HG03378 (cell line): ENCODE measurements around the gene MOAP1.
"Not testable (repeated sequence)": the region's sequence is repeated elsewhere in the genome, so short reads cannot be mapped to it uniquely, and the experiment has no call there.

Experiments
- ATAC-seq: cut with Tn5 transposase; IDR thresholded peaks from one replicate; pipeline ENCODE4 v1.9.1; 2021; ENCODE audit warnings: mild to moderate bottlenecking, moderate library complexity; ENCODE audit not compliant: unreplicated experiment

Gene MOAP1

DNA sequence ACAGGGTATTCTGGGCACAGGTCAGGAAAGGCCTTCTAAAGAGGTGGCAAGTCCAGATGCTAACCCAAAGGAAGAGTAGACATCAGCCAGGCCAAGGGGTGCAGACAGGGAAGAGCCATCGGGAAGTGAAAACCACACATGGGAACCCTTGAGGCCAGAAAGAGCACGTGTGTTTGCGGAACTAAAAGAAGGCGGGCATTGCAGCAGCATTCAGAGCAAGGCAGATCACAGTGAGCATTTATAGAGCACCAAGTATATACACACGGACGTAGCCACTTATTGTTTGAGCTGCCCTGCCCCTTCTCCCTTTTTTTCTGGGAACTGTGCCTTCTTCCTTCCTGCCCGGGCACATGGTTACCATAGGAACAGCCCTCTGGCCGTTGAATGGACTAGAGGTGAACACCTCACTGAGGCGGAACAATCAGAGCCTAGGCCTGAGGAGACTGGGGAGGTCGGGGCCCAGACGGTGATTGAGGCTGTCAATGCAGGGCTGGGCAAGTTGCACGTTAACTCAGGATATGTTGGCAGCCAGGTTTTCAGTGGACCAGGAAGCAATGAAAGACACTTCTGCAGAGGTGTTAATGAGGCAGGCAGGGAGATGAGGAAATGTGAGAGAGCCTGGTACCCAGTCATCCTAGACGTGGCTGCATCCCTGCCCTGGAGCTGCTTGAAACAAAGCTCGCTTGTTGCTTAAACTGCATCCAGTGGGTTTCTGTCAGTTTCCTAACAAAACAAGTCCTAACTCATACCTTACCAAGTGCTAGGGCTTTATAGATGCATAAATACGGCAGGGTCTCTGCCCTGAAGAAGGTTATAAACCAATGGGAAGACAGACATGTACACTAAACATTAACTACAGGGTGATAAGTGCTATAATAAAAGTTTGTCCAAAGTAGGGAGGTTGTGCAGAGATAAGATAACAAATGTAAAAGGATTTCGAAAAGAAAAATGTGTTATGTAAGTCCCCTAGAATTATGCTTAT lies 34.2 kb downstream of the MOAP1 start:
- ATAC-seq, result no peak

DNA sequence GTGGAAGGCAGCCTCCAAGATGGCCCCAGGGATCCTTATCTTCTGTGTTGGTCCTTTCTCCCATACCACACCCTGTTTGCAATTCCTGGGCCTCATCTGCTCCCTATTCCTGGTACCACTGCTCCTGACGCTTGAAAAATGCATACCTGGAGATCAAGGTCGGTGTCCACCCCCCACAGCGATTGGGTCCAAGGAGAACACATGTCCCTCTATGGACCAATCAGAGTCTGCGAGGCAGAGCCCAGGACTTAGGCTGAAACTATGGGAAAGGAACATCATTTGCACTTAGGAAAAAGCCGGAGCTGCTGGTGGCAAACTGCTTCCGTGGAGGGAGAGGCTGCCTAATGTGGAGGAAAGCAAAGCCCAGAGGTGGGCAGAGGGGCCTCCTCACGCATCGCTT lies 35.7 kb downstream of the MOAP1 start:
- ATAC-seq, result no peak

GRCh38 chr14:93146119-93146518 lies 38.6 kb downstream of the MOAP1 start:
- ATAC-seq, result no peak

DNA sequence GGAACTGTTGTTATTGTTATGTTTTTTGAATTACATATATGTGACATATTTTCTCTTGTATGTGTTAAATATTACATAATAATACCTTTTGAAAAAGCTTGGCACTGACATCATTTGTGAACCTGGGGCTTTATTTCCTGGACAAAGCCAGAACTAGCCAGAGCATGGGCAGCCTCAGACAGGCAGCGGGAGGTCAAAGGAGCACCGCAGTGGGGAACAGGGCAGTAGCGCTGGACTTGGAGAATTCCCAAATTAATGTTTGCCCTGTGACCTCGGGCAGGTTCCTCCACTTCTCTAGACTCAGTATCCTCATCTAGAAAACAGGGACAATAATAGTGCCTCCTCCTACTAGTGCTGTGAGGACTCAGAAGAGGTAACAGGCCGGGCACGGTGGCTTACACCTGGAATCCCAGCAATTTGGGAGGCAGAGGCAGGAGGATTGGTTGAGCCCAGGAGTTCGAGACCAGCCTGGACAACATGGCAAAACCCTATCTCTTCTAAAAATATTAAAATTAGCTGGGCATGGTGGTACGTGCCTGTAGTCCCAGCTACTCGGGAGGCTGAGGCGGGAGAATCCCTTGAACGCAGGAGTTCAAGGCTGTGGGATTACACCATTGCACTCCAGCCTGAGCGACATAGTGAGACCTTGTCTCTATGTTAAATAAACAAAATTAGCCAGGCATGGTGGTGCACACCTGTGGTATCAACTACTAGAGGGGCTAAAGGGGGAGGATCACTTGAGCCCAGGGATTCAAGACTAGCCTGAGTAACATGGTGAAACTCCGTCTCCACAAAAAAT lies 41.6 kb downstream of the MOAP1 start:
- ATAC-seq, result no peak

DNA sequence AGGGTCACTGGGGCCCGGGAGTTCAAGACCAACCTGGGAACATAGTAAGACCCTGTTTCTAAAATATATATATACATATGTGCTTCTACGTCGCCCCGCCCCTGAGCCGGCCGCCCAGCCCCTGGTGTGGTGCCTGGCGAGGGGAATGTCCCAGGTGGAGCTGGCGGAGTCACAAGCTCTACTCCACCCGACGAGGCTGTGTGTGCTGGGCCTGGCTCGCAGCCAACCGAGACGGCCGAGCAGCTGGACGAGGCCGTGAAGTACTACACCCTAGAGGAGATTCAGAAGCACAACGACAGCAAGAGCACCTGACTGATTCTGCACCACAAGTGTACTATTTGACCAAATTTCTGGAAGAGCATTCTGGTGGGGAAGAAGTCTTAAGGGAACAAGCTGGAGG lies 46.8 kb downstream of the MOAP1 start:
- ATAC-seq, result no peak

GRCh38 chr14:93136508-93136907 lies 48.2 kb downstream of the MOAP1 start:
- not testable (repeated sequence) for ATAC-seq

DNA sequence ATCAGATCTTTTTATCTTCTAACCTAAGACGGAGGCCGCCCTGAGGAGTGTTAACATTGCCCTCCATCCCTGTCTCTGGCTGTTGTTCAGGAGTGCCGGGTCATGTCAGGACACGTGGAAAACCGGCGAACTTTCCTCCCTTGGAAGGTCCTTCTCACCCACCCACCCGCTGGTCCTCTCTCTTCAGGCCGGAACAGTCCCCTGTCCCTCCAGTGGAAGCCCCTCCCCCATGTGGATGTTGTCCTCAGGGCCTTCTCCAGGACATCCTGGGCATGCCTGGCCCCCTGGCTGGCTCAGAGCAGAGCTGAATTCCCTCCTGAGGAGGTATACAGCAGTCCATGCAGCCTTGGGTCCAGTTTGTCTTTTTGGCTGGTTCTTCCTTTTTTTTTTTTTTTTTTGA lies 48.7 kb downstream of the MOAP1 start:
- no peak for ATAC-seq

DNA sequence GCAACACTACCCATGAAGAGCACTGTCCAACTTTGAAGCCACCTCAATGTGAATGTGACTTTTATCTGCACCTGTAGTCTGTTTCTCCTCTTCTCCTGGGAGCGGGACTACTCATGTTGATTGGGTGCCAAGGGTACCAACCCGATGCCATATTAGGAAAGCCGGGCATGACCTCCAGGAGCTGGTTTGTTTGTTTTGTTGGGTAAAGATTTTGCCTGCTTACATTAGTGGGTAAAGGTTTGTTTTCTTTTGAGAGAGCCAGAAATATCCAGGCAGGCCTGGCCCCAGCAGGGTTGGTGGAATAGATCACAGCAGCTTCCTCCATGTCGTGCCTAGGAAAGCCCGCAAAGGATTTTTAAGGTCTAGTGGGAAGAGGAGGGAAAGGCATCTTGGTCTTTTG lies 49.3 kb downstream of the MOAP1 start:
- no peak for ATAC-seq

DNA sequence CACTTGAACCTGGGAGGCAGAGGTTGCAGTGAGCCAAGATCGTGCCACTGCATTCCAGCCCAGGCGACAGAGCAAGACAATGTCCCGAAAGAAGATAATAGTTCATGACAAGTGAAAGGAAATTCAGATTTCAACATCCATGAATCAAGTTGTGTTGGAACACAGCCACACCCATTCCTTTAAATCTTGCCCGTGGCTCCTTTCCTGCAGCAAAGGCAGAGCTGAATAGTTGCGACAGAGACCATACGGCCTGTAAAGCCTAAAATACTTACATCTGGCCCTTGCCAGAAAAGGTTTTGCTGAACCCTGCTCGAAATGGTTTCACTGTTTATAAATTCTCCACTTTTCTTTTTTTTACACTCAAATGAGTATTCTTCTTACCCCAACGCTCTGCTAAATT lies 51.2 kb downstream of the MOAP1 start:
- no peak for ATAC-seq

- no peak for ATAC-seq
Observed at GRCh38 chr14:93132472-93133065, 52.1 kb downstream of the MOAP1 start.
